Activated naive CD8-positive, alpha-beta T cell treated with anti-CD3 and anti-CD28 coated beads for 36 hours (primary cell): Measurements from ENCODE around the gene CDV3. TPM values are rescaled to one million over a fixed set of nuclear protein-coding genes. Genes with fewer than 3 reads are reported as not detected.
A peak's percentile ranks its signal among the peaks of the same experiment; 100 is the strongest.

ENCODE experiments used
- DNase-seq: peaks from one replicate; pipeline ENCODE4 v3.0.0; 2021
- H3K27ac Mint-ChIP-seq: one replicate; pipeline ENCODE4 v1.8.0; 2022; ENCODE audit warnings: mild to moderate bottlenecking, moderate library complexity, mixed read lengths
- H3K27me3 Mint-ChIP-seq: one replicate; pipeline ENCODE4 v1.8.0; 2022; ENCODE audit warnings: mild to moderate bottlenecking, mixed read lengths
- H3K36me3 Mint-ChIP-seq: one replicate; pipeline ENCODE4 v1.8.0; 2021; ENCODE audit warnings: mild to moderate bottlenecking, mixed read lengths
- H3K4me1 Mint-ChIP-seq: one replicate; pipeline ENCODE4 v1.8.0; 2021; ENCODE audit warnings: mixed read lengths
- H3K4me3 Mint-ChIP-seq: one replicate; pipeline ENCODE4 v1.8.0; 2022; ENCODE audit warnings: mild to moderate bottlenecking, moderate library complexity, mixed read lengths
- H3K9me3 Mint-ChIP-seq: one replicate; pipeline ENCODE4 v1.8.0; 2022; ENCODE audit warnings: mixed read lengths
- total RNA-seq, 2 experiments: library from RNA; stranded (reverse); gene quantifications; one replicate each; pipeline ENCODE4 v1.2.3, GENCODE V29; 2021

Gene CDV3
- total RNA-seq, 2 experiments from 2014 or later, result 268 to 269 TPM

DNA sequence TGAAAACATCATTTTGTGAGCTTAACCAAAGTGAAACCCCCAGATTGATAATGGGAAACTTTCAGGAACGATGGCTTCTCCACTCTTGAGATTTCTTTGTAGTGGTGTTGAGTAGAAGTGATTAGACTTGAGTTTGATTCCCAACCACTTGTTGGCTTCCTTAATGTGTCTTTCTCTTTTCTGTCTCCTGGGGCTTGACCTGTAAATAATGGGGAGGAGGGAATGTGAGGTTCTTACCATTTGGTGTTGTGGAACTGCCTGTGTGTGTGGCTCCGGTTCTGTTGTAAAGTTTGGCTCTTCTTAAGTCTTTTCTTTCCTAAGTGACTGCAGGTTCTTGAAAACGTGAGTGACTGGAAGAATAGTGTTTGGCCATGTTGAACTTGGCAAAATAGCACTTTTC lies 2.7 kb downstream of the CDV3 start:
- Mint-ChIP-seq H3K4me3 (peak overlapping the region; percentile 94), H3K4me1 (peaks cover 60% of the 10 kb centered on the region), H3K27ac (peak overlapping the region; percentile 61), H3K27me3 (no peaks in the 10 kb centered on the region), H3K36me3 (peaks cover 57% of the 10 kb centered on the region), H3K9me3 (no peaks in the 10 kb centered on the region)
- DNase-seq, result no peak

GRCh38 chr3:133578548-133579191 lies 5.2 kb downstream of the CDV3 start:
- peaks cover 61% of the 10 kb centered on the region for H3K36me3 Mint-ChIP-seq
- no peaks in the 10 kb centered on the region for H3K9me3 Mint-ChIP-seq
- peaks cover 64% of the 10 kb centered on the region for H3K4me1 Mint-ChIP-seq
- H3K4me3 Mint-ChIP-seq, result peak overlapping the region; percentile 94
- peak overlapping the region; percentile 82 for H3K27ac Mint-ChIP-seq
- no peak for DNase-seq
- H3K27me3 Mint-ChIP-seq, result no peaks in the 10 kb centered on the region

DNA sequence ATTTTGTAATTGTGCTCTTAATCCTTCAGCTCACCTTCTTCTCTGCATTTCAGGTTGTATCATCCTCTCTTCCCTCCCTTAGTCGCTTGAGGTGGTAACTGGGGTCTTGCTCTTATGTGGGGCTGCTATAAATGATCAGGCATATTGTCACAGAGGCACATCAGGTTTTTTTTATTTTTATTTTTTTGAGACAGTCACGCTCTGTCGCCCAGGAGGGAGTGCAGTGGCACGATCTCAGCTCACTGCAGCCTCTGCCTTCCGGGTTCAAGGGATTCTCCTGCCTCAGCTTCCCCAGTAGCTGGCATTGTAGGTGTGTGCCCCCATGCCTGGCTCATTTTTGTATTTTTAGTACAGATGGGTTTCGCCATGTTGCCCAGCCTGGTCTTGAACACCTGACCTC lies 9.9 kb downstream of the CDV3 start:
- H3K4me3 Mint-ChIP-seq, result peak overlapping the region; percentile 4
- no peak for DNase-seq
- no peaks in the 10 kb centered on the region for H3K27me3 Mint-ChIP-seq
- peaks cover 57% of the 10 kb centered on the region for H3K4me1 Mint-ChIP-seq
- H3K27ac Mint-ChIP-seq, result no peak overlapping the region
- H3K9me3 Mint-ChIP-seq, result no peaks in the 10 kb centered on the region
- peaks cover 49% of the 10 kb centered on the region for H3K36me3 Mint-ChIP-seq

GRCh38 chr3:133588035-133588434 lies 14.5 kb downstream of the CDV3 start:
- Mint-ChIP-seq H3K27me3 (no peaks in the 10 kb centered on the region), H3K9me3 (no peaks in the 10 kb centered on the region), H3K4me3 (no peak overlapping the region), H3K27ac (peak overlapping the region; percentile 67), H3K4me1 (peaks cover 48% of the 10 kb centered on the region), H3K36me3 (peaks cover 40% of the 10 kb centered on the region)
- no peak for DNase-seq

DNA sequence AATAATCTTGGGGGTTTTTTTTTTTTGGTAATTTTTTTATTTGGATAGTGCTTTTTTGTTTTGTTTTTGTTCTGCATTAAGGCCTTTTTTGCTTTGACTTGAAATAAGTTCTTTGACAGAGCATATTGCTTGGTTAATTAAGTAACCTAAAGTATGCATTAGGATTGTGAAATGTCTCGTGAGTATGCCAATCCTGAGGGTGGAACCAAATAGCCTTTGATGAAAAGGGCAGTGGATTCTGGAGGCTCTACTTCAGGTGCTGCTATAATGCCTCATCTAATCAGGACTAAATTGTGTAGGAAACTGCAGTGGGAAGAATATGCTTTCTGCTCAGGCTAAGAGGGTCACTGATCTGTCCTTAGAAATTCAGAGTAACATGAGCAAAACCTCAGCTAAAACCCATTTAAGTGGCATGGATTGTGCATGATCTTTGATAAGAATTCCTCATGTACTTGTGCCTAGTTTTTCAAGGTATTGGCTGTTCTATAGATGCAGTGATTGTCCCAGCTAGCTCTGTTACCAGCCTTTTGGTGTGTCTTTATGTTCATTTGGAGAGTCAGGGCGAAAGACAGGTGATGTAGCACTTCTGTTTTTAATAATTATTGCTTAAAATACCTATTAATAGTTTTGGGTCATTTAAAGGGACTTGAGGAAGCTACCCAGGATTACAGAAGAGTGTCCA lies 15.4 kb downstream of the CDV3 start:
- Mint-ChIP-seq H3K9me3 (no peaks in the 10 kb centered on the region), H3K27me3 (no peaks in the 10 kb centered on the region), H3K27ac (peak overlapping the region; percentile 64), H3K4me1 (peaks cover 44% of the 10 kb centered on the region), H3K36me3 (peaks cover 39% of the 10 kb centered on the region), H3K4me3 (no peak overlapping the region)
- DNase-seq, result no peak

- no peaks in the 10 kb centered on the region for H3K9me3 Mint-ChIP-seq
- H3K27ac Mint-ChIP-seq, result no peak overlapping the region
- no peak for DNase-seq
- H3K4me1 Mint-ChIP-seq, result peaks cover 43% of the 10 kb centered on the region
- H3K27me3 Mint-ChIP-seq, result no peaks in the 10 kb centered on the region
- peaks cover 39% of the 10 kb centered on the region for H3K36me3 Mint-ChIP-seq
- H3K4me3 Mint-ChIP-seq, result no peak overlapping the region
These were observed 16.0 kb downstream of the CDV3 start for GRCh38 chr3:133589503-133589902.

DNA sequence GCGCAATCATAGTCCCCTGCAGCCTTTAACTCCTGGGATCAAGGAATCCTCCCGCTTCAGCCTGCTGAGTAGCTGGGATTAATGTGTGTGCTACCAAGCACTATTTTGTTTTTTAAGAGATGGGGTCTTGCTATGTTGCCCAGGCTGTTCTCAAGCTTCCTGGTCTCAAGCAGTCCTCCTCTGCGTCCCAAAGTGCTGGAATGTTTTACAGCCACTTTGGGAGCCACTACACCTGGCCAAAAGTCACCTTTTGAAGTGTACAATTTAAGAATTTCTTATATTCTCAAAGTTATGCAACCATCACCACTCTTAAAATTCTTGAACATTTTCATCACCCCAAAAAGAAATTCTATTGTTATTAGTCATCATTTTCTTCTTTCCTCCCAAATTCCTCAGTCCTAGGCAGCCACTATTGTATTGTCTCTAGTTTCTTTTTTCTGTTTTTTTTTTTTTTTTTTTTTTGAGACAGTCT lies 17.8 kb downstream of the CDV3 start:
- DNase-seq, result no peak
- no peak overlapping the region for H3K27ac Mint-ChIP-seq
- peaks cover 31% of the 10 kb centered on the region for H3K36me3 Mint-ChIP-seq
- peaks cover 50% of the 10 kb centered on the region for H3K4me1 Mint-ChIP-seq
- no peak overlapping the region for H3K4me3 Mint-ChIP-seq
- no peaks in the 10 kb centered on the region for H3K27me3 Mint-ChIP-seq
- no peaks in the 10 kb centered on the region for H3K9me3 Mint-ChIP-seq

- H3K27me3 Mint-ChIP-seq, result no peaks in the 10 kb centered on the region
- peak overlapping the region; percentile 22 for H3K27ac Mint-ChIP-seq
- no peak overlapping the region for H3K4me3 Mint-ChIP-seq
- DNase-seq, result no peak
- H3K9me3 Mint-ChIP-seq, result no peaks in the 10 kb centered on the region
- H3K4me1 Mint-ChIP-seq, result peaks cover 47% of the 10 kb centered on the region
- peaks cover 30% of the 10 kb centered on the region for H3K36me3 Mint-ChIP-seq
These were observed 19.4 kb downstream of the CDV3 start for GRCh38 chr3:133592843-133593242.

- H3K27me3 Mint-ChIP-seq, result no peaks in the 10 kb centered on the region
- peak overlapping the region; percentile 22 for H3K27ac Mint-ChIP-seq
- H3K36me3 Mint-ChIP-seq, result peaks cover 27% of the 10 kb centered on the region
- no peaks in the 10 kb centered on the region for H3K9me3 Mint-ChIP-seq
- H3K4me1 Mint-ChIP-seq, result peaks cover 43% of the 10 kb centered on the region
- no peak overlapping the region for H3K4me3 Mint-ChIP-seq
- DNase-seq, result no peak
These were observed 19.8 kb downstream of the CDV3 start for GRCh38 chr3:133593243-133593642.

DNA sequence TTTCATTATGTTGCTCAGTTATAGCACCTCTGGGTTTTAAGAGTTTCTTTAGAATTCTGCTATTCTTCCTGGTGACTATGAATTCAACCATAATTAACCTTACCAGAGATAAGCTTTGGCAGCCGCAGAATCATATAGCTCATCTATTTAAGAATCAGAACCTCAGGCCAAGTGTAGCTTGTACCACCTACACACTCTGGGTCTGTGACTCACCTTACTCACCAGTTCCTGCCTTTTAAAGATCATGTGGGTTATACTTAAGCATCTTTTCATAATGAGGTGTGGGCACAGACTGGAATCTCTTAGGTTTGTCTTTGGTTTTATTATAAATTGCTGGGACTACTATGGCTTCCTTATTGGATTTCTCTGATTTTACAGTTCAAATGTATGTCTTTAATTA lies 21.9 kb downstream of the CDV3 start:
- Mint-ChIP-seq H3K9me3 (no peaks in the 10 kb centered on the region), H3K4me1 (peaks cover 31% of the 10 kb centered on the region), H3K27ac (peak overlapping the region; percentile 30), H3K36me3 (peaks cover 17% of the 10 kb centered on the region), H3K4me3 (no peak overlapping the region), H3K27me3 (no peaks in the 10 kb centered on the region)
- peak; percentile 16 for DNase-seq

GRCh38 chr3:133598405-133598804 lies 24.9 kb downstream of the CDV3 start:
- Mint-ChIP-seq H3K36me3 (peaks cover 22% of the 10 kb centered on the region), H3K27me3 (no peaks in the 10 kb centered on the region), H3K4me1 (peaks cover 19% of the 10 kb centered on the region), H3K9me3 (no peaks in the 10 kb centered on the region), H3K4me3 (no peak overlapping the region), H3K27ac (no peak overlapping the region)
- no peak for DNase-seq

DNA sequence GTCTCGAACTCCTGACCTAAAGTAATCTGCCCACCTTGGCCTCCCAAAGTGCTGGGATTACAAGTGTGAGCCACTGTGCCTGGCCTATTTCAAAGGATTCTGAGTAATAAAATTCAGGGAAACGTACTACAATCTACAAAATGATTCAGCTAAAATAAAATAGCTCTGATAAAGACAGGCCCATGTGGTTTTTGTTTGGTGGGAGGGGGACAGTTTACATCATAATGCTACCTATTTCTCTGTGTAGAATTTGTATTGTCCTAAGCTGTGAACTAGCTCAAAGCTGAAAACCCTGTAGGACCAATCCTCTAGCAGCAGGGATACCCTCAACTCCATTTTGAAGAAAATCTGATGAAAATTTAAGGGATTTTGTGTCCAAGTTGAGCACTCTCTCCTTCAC lies 25.8 kb downstream of the CDV3 start:
- Mint-ChIP-seq H3K4me3 (no peak overlapping the region), H3K27me3 (no peaks in the 10 kb centered on the region), H3K36me3 (peaks cover 23% of the 10 kb centered on the region), H3K4me1 (peaks cover 19% of the 10 kb centered on the region), H3K9me3 (no peaks in the 10 kb centered on the region), H3K27ac (no peak overlapping the region)
- DNase-seq, result no peak

DNA sequence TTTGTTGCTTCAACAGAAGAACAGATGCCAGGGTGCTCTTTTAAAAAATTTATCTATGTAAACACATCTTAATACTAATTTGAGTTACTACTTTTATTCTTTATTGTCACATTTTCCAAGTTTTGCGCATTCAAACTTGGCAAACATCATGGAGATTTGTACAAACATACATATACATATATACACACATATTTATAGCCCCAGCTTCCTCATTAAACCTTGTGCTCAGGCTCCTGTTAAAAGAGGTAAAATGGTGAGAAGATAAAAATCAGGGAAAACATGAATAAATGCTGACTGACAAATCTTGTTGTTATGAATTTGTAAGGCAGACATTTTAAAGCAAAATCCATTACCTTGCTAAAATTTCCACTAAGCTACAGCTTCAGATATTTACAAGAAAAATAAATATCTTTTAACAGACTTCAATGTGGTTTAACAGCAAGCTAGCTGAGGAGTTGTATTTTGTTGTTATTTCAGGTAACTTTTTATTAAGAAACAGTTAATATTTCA lies 27.1 kb downstream of the CDV3 start:
- DNase-seq, result no peak
- H3K4me3 Mint-ChIP-seq, result no peak overlapping the region
- no peak overlapping the region for H3K27ac Mint-ChIP-seq
- peaks cover 9% of the 10 kb centered on the region for H3K4me1 Mint-ChIP-seq
- peaks cover 24% of the 10 kb centered on the region for H3K36me3 Mint-ChIP-seq
- H3K27me3 Mint-ChIP-seq, result no peaks in the 10 kb centered on the region
- H3K9me3 Mint-ChIP-seq, result no peaks in the 10 kb centered on the region

DNA sequence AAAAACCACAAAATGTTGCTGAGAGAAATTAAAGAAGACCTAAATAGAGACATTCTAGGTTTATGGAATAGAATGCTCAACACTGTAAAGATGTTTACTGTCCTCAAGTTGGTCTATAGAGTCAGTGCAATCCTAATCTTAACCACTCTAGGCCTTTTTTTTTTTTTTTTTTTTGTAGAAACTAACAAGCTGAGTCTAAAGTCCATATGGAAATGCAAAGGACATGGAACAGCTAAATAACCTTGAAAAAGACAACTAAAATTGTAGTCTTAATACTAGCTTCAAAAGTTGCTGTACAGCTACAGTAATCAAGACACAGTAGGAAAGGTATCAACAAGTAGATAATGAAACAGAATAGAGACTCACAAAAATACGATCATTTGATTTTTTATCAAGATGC lies 32.9 kb downstream of the CDV3 start:
- no peaks in the 10 kb centered on the region for H3K4me1 Mint-ChIP-seq
- no peak overlapping the region for H3K27ac Mint-ChIP-seq
- no peak for DNase-seq
- no peaks in the 10 kb centered on the region for H3K27me3 Mint-ChIP-seq
- H3K4me3 Mint-ChIP-seq, result no peak overlapping the region
- peaks cover 46% of the 10 kb centered on the region for H3K36me3 Mint-ChIP-seq
- H3K9me3 Mint-ChIP-seq, result no peaks in the 10 kb centered on the region

GRCh38 chr3:133606902-133607301 lies 33.4 kb downstream of the CDV3 start:
- Mint-ChIP-seq H3K4me3 (no peak overlapping the region), H3K4me1 (no peaks in the 10 kb centered on the region), H3K9me3 (no peaks in the 10 kb centered on the region), H3K27me3 (no peaks in the 10 kb centered on the region), H3K36me3 (peaks cover 48% of the 10 kb centered on the region), H3K27ac (no peak overlapping the region)
- DNase-seq, result no peak

DNA sequence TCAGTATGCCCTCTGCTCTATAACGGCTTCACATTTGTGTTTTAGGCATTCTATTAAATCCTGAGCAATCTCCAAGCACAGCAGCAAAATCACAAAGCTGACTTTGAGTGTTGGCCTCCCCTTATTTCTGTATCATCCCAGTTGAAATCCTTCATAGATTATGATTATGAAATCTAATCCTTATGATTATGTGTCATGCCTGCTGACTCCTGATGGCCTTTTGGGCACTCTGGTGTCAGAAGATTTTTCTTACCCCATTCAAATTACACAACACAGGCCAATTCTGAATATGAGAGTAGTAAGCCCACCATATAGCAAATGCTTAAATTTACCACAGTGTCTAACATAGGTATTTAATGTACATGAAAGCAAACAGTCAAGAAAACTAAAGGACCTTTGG lies 34.3 kb downstream of the CDV3 start:
- Mint-ChIP-seq H3K4me1 (no peaks in the 10 kb centered on the region), H3K27me3 (no peaks in the 10 kb centered on the region), H3K27ac (no peak overlapping the region), H3K9me3 (no peaks in the 10 kb centered on the region), H3K36me3 (peaks cover 54% of the 10 kb centered on the region), H3K4me3 (no peak overlapping the region)
- no peak for DNase-seq
